NCI-H526 treated with DMSO at 0.1 percent for 48 hours (cell line): ENCODE measurements around the gene CES4A.
A peak's percentile ranks its signal among the peaks of the same experiment; 100 is the strongest.
"Not testable (repeated sequence)": the region's sequence is repeated elsewhere in the genome, so short reads cannot be mapped to it uniquely, and the experiment has no call there.

Experiments
- DNase-seq: peaks from one replicate; lab custom pipeline; 2025; lab: John Stamatoyannopoulos, UW

The CES4A gene

DNA sequence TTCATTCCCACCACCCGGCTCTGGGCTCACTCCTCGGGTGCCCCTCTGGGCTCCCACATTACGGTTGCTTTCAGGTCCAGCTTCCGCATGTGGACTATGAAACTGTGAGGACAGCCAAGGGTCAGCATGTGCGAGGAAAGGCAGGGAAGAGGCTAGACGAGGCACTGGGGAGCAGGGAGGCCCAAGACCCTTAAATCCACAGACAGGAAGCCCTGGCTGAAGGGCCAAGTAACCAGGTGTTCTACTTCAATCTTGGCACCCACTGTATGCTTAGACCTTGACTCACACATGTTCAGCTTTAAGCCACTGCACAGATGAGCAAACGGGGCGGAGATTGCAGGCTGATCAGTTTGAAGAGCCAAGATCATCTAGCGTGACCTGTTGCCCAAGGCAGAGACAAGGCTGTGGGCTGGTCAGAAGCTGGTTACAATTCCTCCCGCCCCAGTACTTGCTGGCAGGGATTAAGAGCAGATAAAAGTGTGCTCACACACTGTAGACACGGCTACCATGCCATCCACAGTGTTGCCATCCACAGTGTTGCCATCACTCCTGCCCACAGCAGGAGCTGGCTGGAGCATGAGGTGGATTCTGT is at the start of gene CES4A:
CES4A (plus strand) TSS at position 393 of the 592 bp plus-strand sequence; CDS start at position 577, 184 bp downstream.
- DNase-seq: no peak

DNA sequence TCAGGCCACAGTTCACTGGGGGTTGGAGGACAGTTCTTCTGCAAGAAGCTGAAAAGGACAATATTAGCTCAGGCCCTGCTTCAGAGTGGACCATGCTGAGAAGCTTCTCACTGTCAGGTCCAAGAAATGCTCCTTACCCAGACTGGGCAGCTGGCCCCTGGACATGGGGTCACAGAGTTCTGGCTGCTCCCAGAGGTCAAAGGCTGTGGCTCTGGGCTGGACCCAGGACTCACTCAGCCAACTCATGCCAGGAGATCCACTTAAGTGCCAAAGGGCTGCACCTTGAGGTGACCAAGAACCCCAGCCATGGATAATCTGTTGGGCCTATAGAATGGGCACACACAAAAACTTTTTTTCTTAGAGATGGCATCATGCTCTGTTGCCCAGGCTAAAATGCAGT is 49.0 kb upstream of the CES4A start:
- no peak for DNase-seq

DNA sequence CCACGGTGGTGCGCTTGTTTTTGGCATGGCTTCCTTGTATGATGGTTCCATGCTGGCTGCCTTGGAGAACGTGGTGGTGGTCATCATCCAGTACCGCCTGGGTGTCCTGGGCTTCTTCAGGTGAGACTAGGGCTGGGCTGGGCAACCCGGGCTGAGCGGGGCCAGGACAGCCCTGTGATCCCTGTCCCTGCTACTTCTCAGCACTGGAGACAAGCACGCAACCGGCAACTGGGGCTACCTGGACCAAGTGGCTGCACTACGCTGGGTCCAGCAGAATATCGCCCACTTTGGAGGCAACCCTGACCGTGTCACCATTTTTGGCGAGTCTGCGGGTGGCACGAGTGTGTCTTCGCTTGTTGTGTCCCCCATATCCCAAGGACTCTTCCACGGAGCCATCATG is 48.2 kb upstream of the CES4A start:
- DNase-seq: no peak

DNA sequence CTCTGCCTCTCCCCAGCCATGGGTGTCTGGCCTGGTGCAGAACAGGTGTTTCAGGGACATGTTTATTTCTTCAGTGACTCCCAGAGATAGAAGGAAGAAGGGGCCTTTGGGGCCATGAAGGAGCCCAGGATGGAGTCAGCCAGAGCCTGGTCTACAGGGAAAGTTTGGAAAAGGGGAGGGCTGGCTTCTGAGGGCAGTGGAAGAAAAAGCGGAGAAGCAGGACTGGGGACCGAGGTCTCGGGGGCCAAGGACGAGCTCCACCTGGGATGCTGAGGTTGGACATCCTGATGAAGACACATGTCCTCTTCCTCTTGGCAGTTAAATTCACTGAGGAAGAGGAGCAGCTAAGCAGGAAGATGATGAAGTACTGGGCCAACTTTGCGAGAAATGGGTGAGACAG is 45.4 kb upstream of the CES4A start:
- DNase-seq: no peak

DNA sequence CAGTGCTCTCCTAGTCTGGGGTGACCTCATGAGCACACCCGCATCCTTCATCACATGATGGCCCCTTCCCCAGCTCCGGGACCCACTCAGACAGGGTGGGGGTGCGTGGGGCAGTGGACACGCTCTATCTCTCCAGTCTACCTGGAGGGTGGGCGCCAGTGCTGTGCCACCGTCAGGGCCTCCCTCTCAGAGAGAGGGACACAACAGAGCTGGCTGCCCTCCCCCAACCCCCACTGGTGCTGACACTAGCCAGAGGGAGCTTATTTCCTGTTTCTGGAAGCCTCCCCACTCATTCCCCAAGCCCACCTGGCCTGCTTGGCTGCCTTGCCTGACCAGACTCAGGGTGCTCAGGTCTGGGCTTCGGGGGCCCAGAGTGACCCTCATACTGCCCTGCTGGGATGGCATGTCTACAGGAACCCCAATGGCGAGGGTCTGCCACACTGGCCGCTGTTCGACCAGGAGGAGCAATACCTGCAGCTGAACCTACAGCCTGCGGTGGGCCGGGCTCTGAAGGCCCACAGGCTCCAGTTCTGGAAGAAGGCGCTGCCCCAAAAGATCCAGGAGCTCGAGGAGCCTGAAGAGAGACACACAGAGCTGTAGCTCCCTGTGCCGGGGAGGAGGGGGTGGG is 44.8 kb upstream of the CES4A start:
- no peak for DNase-seq

DNA sequence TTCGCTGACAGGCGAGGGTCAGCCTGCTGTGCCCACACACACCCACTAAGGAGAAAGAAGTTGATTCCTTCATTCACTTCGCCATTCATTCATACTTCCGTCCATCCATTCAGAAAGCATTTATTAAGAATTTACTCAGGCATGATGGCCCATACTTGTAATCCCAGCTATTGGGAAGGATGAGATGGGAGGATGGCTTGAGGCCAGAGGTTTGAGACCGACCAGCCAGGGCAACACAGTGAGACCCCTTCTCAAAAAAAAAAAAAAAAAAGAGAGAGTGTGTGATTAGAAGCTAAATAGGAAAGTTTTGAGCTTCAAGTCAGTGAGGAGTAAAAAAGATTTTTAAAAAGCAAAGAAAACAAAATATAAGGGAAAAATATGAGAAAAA is 44.3 kb upstream of the CES4A start:
- DNase-seq: no peak

DNA sequence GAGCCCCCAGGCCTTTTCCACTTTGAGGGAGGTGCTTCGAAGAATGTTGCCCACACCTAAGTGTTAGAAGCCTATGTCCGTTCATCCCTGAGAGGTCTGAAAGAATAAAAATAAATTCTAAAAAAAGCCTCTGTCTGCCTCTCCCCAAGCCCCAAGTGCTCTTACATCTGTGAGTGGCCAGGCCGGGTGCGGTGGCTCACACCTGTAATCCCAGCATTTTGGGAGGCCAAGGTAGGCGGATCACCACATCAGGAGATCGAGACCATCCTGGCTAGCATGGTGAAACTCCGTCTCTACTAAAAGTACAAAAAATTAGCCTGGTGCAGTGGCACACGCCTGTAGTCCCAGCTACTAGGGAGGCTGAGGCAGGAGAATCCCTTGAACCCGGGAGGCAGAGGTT is 43.4 kb upstream of the CES4A start:
- not testable (repeated sequence) for DNase-seq

DNA sequence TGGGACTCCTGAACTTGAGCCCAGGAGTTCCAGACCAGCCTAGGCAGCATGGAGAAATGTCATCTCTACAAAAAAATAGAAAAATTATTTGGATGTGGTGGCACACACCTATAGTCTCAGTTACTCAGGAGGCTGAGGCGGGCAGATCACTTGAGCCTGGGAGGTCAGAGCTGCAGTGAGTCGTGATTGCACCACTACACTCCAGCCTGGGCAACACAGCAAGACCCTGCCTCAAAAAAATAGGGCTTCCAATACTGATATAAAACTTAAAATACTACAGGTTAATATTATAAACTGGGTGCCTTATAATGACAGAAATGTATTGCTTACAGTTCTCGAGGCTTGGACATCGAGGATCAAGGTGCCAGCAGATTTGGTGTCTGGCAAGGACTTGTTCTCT is 42.5 kb upstream of the CES4A start:
- no peak for DNase-seq

DNA sequence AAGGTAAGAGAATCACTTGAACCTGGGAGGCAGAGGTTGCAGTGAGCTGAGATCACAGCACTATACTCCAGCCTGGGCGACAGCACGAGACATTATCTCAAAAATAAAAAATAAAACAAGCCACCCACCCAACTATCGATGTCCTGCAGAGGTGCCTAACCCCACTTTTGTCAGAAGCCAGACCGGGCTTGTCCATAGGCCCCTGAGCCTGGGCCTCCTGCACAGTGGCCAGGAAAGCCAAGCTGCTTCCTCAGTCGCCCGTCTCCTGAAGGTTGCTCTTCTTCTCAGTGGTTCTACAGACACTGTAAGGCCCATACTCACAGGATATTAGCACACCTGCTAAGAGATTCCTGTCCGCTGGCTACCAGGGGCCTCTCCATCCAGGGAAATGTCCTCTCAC is 41.8 kb upstream of the CES4A start:
- DNase-seq: no peak

DNA sequence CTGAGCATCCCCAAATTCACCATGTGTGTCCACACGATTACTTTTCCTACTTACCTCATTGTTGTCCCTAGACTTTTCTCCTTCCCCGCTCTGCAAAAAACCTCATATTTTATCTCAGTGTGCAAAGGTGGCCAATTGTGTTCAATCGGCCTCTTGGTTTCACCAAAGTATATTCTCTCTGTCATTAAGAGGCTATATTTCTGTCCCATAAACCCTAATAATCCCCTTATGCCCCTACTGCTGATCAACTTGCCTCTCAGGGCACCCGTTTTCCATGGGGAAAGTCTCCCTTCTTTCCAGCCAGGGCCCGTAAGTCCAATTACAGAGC is 41.5 kb upstream of the CES4A start:
- DNase-seq: no peak

DNA sequence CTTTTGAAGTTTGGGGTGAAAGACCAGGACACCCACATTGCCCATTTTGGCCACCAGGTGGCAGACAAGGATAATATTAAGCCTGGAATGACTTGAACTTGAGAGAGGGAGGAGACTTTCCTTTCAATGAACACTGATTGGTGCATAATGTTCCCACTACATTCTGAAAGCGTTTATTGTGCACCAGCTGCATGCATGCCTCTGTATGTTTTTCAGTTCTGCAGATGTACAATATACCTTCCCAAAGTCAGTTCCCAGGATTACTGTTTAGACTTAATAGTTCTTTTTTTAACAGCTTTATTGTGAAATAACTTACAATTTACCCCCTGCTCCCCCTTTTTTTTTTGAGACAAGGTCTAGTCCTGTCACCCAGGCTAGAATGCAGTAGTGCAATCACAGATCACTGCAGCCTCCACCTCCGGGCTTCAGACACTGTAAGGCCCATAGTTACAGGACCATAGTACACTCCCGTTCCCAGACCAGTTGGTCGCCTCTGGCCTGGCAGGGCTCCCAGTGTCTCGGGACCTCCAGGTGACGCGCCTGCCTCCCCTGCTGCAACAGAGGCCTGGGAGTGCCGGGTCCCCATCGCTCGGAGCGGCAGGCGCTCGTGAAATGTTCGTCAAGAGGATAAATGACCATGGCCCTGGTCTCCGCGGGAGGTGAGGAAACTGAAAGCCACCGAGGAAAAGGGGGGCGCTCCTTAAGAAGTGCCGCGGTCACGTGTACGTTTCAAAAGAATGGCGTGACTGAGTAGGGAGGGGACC is 40.9 kb upstream of the CES4A start:
- DNase-seq: peak; percentile 56

DNA sequence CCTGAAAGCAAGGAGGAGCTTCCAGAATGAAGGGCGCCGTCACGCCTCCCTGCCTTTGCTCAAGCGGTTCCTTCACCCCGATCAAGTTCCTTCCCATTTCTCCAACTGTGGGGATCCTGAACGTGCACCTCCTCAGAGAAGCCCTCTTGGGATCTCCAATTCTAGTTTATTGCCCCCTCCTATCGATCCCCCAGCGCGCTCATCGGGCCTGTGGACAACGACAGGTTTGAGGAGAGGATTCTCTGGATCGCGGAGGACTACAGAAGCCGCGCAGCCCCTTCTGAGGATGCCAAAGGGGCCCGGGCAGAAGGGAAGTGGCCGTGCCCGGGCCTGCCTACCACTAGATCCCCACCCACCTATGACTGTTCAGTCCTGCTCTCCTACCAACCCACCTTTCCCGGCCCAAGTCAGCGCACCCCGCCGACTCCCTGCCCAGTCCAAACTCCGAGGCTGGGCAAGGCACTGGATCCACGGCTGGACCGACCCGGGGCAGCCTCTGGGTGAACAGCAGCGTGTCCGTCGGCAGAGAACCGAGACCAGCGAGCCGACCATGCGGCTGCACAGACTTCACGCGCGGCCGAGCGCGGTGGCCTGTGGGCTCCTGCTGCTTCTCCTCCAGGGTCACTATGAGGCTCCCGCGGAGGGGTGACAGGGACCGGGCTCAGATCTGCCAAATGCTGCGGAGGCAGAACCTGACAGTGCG is 40.1 kb upstream of the CES4A start:
- no peak for DNase-seq

DNA sequence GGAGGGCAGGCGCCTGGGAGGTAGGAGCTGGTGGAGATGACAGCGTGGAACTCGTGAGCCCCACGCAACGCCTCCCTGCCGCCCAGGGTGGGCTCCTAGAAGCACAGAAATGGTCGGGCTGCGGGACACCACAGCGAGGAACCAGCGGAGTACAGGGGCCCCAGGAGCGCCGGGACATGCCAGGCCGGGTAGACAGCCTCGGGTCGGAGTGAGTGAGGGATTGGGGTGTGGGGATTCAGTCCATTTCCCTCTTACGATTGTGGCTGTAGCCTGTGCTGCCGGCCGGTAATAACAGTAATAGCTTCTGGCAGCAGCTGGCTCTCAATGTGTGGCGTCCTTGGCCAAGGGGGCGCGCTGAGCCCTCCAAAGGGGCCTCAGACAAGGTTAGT is 39.6 kb upstream of the CES4A start:
- no peak for DNase-seq

DNA sequence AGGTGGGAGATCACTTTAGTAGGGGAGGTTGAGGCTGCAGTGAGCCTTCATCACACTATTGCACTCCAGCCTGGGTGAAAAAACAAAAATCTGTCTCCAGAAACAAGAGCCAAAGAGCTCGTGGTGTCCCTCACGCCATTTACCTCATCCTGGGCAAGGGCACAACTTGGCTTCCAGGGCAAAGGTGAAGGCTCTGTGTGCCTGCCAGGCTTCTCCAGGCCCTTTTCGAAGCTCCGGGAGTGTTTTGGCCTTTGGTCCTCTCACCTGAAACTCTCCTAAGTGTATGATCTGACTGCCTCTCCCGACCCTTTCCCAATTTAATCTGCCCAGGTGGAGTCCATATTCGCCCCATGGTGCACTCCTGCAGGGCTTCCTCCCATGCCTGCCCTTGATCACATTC is 38.9 kb upstream of the CES4A start:
- DNase-seq: no peak

DNA sequence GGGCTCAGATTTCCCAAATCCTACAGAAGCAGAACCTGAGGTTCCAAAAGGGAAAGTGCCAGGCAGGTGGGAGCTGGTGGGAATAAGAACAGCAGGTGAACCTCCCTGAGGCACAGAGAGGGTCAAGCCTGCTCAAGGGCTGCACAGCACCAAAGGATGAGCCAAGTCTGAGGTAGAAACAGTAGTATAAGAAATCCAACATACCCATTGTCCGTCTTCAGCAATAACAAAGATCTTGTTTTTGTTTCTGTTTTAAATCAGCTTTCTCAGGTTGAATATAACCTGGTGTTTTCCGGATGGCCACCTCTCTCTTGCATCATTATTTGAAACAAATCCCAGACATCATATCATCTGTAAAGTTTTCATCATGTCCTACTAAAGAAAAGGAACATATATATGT is 38.0 kb upstream of the CES4A start:
- no peak for DNase-seq

DNA sequence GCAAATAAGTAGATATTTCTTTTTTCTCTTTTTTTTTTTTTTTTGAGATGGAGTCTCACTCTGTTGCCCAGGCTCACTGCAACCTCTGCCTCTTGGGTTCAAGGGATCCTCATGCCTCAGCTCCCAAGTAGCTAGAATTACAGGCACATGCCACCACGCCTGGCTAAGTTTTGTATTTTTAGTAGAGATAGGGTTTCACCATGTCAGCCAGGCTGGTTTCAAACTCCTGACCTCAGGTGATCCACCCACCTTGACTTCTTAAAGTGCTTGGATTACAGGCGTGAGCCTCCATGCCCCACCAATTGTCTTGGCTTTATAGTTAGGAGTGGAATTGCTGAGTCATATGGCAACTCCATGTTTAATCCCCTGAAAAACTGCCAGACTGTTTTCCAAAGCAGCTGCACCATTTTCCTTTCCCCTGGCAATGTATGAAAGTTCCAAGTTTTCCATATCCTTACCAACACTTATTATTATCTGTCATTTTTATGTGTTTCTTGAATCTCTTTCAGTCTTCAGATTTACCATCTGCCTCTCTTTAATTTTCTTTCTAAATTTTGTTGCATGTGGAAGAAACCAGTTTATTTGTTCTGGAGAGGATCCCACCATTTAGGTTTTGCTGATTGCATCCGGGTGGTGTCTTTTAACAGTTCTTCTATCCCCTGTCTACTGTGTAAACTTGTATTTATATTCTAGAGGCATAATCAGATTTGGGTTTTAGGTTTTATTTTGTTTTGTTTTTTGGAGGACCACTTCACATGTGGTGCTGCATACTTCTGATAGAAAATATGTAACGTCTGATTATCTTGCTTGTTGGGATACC is 37.2 kb upstream of the CES4A start:
- no peak for DNase-seq

DNA sequence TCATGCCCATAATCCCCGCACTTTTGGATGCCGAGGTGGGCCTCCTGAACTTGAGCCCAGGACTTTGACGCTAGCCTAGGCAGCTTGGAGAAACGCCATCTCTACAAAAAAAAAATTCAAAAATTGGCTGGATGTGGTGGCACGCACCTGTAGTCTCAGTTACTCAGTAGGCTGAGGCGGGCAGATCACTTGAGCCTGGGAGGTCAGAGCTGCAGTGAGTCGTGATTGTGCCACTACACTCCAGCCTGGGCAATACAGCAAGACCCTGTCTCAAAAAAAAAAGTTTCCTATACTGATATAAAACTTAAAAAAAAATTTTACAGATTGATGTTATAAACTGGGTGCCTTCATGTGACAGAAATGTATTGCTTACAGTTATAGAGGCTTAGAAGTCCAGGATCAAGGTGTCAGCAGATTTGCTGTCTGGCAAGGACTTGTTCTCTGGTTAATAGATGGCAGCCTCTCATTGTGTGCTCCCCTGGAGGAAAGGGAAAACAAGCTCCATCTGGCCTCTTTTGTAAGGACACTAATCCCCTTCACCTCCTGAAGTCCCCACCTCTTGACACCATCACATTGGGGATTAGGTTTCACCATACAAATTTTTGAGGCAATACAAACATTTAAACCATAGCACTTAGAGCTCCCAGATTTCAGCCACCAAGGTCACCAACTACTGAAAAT is 35.8 kb upstream of the CES4A start:
- DNase-seq: no peak

DNA sequence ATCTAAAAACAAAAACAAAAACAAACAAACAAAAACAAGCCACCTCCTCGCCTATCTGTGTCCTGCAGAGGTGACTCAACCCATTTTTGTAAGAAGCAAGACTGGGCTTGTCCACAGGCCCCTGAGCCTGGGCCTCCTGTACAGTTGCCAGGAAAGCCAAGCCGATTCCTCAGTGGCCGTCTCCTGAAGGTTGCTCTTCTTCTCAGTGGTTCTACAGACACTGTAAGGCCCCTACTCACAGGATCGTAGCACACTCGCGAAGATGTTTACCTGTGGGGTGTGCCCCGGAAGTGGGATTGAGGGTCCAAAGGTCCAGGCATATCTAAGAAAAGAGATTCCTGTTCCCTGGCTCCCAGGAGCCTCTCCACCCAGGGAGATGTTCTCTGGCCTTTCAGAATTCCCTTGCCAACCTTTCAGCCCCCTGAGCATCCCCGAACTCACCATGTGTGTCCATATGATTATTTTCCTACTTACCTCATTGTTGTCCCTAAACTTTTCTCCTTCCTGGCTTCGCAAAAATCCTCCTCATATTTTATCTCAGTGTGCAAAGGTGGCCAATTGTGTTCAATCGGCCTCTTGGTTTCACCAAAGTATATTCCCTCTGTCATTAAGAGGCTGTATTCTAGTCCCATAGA is 34.8 kb upstream of the CES4A start:
- no peak for DNase-seq

DNA sequence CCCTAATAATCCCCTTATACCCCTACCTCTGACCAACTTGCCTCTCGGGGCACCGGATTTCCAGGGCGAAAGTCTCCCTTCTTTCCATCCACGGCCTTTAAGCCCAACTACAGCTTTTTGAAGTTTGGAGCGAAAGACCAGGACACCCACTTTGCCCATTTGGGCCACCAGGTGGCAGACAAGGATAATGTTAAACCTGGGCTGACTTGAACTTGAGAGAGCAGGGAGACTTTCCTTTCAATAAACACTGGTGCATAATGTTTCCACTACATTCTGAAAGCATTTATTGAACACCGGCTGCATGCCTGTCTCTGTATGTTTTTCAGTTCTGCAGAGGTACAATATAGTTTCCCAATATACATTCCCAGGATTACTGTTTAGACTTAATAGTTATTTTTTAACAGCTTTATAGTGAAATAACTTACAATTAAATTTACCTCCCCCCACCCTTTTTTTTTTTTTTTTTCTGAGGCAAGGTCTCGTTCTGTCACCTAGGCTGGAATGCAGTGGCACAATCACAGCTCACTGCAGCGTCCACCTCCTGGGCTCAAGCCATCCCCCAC is 34.2 kb upstream of the CES4A start:
- DNase-seq: peak; percentile 43

DNA sequence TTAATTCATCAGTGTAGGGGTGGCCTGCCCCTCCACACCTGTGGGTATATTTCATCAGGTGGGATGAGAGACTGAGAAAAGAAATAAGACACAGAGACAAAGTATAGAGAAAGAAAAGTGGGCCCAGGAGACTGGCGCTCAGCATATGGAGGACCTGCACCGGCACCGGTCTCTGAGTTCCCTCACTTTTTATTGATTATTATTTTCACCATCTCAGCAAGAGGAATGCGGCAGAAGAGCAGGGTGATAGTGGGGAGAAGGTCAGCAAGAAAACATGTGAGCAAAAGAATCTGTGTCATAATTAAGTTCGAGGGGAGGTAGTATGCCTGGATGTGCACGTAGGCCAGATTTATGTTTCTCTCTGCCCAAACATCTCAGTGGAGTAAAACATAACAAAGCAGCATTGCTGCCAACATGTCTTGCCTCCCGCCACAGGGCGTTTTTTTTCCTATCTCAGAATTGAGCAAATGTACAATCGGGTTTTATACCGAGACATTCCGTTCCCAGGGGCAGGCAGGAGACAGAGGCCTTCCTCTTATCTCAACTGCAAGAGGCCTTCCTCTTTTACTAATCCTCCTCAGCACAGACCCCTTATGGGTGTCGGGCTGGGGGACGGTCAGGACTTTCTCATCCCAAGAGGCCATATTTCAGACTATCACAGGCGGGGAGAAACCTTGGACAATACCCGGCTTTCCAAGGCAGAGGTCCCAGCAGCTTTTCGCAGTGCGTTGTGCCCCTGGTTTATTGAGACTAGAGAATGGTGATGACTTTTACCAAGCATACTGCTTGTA is 32.8 kb upstream of the CES4A start:
- DNase-seq: not testable (repeated sequence)
